ENCODE measurements around the gene GINS2. TPM values are rescaled to one million over a fixed set of nuclear protein-coding genes. Genes with fewer than 3 reads are reported as not detected.

The GINS2 gene
- total and polyA plus RNA-seq, 11 donors, result 0.15 to 4.2 (median 0.53) TPM; not detected in 1

- peaks cover 0 to 18% (median 9%) of the 10 kb centered on the region in 12 donors for H3K4me1 ChIP-seq
- intact Hi-C loops (cut with DNase I), result loop anchor here in 1 of 10 donors (5.0 kb wide), 1 partner anchor 58 kb away; no protein-coding TSS in a partner anchor
- H3K9me3 ChIP-seq, result no peaks in the 10 kb centered on the region
- H3K27ac ChIP-seq, result peak overlapping the region in 7 of 12 donors; percentile 13 to 67 (median 36)
- ATAC-seq (peak in 1 of 4 donors; percentile 17), DNase-seq (peak in 3 of 5 donors; percentile 10 to 19 (median 19))
- no peak overlapping the region for H3K4me3 ChIP-seq
- no peaks in the 10 kb centered on the region for H3K27me3 ChIP-seq
- WGBS, 4 donors, result 56 to 64% (median 59%) methylated on average over 8 of the region's 8 CpGs
- H3K36me3 ChIP-seq, result peaks cover 0 to 94% (median 78%) of the 10 kb centered on the region in 9 donors
- TF ChIP-seq CTCF (IDR thresholded peaks at IDR 0.05) (no peak), POLR2A (IDR thresholded peaks at IDR 0.05) (no peak)
These were observed 29.4 kb downstream of the GINS2 start for GRCh38 chr16:85659336-85659735.

GRCh38 chr16:85658504-85659326, 30.0 kb downstream of the GINS2 start:
- Histone ChIP-seq H3K4me1 (peaks cover 0 to 22% (median 9%) of the 10 kb centered on the region in 12 donors), H3K36me3 (peaks cover 0 to 94% (median 73%) of the 10 kb centered on the region in 9 donors), H3K27ac (peak overlapping the region in 4 of 12 donors; percentile 36 to 67 (median 42)), H3K9me3 (no peaks in the 10 kb centered on the region), H3K27me3 (no peaks in the 10 kb centered on the region), H3K4me3 (no peak overlapping the region)
- intact Hi-C loops (cut with DNase I), result loop anchor here in 1 of 10 donors (5.0 kb wide), 1 partner anchor 59 kb away; no protein-coding TSS in a partner anchor
- DNase-seq (peak in 3 of 5 donors; percentile 16 to 51 (median 17)), ATAC-seq (no peak)
- WGBS, 4 donors, result 78 to 86% (median 85%) methylated on average over 15 to 18 of the region's 18 CpGs
- TF ChIP-seq CTCF (IDR thresholded peaks at IDR 0.05), result no peak
- TF ChIP-seq POLR2A (IDR thresholded peaks at IDR 0.05), result no peak

GRCh38 chr16:85657996-85658395, 30.8 kb downstream of the GINS2 start:
- Histone ChIP-seq H3K4me3 (no peak overlapping the region), H3K36me3 (peaks cover 0 to 88% (median 65%) of the 10 kb centered on the region in 9 donors), H3K27me3 (no peaks in the 10 kb centered on the region), H3K4me1 (peaks cover 0 to 27% (median 11%) of the 10 kb centered on the region in 12 donors), H3K27ac (no peak overlapping the region), H3K9me3 (no peaks in the 10 kb centered on the region)
- intact Hi-C loops (cut with DNase I), result loop anchor here in 1 of 10 donors (5.0 kb wide), 1 partner anchor 59 kb away; no protein-coding TSS in a partner anchor
- DNase-seq, result peak in 1 of 5 donors; percentile 11
- WGBS, 4 donors, result 84 to 97% (median 94%) methylated on average over 3 of the region's 3 CpGs
- ATAC-seq, result no peak
- TF ChIP-seq POLR2A (IDR thresholded peaks at IDR 0.05), result no peak
- TF ChIP-seq CTCF (IDR thresholded peaks at IDR 0.05), result no peak

- peaks cover 0 to 32% (median 13%) of the 10 kb centered on the region in 12 donors for H3K4me1 ChIP-seq
- peaks cover 0 to 81% (median 58%) of the 10 kb centered on the region in 9 donors for H3K36me3 ChIP-seq
- DNase-seq, result peak in 2 of 5 donors; percentile 13 to 17
- WGBS, 4 donors, result 95 to 96% (median 95%) methylated on average over 17 to 21 of the region's 21 CpGs
- no peak overlapping the region for H3K4me3 ChIP-seq
- no peak overlapping the region for H3K27ac ChIP-seq
- TF ChIP-seq CTCF (IDR thresholded peaks at IDR 0.05) (no peak), POLR2A (IDR thresholded peaks at IDR 0.05) (no peak)
- intact Hi-C loops (cut with DNase I), result loop anchor here in 1 of 10 donors (5.0 kb wide), 1 partner anchor 60 kb away; no protein-coding TSS in a partner anchor
- H3K27me3 ChIP-seq, result no peaks in the 10 kb centered on the region
- H3K9me3 ChIP-seq, result no peaks in the 10 kb centered on the region
- ATAC-seq, result no peak
These were observed 31.5 kb downstream of the GINS2 start for GRCh38 chr16:85657267-85657650.
